GM20431 (cell line): ENCODE data around the gene RHBDL1.

ENCODE experiments used
- in situ Hi-C: fragments of 300-500 bp; cut with MseI, MboI; formaldehyde crosslinking; loops from one replicate; pipeline ENCODE4 v1.15.0; 2020; ENCODE audit warnings: low sequenced_read_pairs; ENCODE audit not compliant: unreplicated experiment

RHBDL1 gene

GRCh38 chr16:703406-703805 lies 27.9 kb downstream of the RHBDL1 start:
- in situ Hi-C loops: no loop called here

DNA sequence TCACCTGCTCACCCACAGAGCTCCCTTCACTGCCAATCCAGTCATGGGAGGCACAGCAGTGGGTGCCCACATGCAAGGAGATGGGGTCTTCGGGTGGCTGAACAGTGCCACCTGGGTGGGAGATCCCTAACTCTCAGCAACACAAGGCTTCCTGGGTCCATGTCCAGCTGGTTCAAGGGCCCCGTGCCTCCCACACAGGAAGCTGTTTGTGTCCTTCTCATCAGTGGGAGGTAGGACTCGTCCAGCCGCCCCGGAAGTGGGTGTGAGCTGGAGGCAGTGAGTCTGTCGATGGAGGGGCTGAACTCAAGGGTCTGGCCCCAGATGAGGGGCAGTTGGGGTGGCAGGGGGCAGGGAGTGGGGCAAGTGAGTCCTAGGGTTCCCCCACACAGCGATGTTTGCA lies 28.6 kb downstream of the RHBDL1 start:
- in situ Hi-C loops: no loop called here

DNA sequence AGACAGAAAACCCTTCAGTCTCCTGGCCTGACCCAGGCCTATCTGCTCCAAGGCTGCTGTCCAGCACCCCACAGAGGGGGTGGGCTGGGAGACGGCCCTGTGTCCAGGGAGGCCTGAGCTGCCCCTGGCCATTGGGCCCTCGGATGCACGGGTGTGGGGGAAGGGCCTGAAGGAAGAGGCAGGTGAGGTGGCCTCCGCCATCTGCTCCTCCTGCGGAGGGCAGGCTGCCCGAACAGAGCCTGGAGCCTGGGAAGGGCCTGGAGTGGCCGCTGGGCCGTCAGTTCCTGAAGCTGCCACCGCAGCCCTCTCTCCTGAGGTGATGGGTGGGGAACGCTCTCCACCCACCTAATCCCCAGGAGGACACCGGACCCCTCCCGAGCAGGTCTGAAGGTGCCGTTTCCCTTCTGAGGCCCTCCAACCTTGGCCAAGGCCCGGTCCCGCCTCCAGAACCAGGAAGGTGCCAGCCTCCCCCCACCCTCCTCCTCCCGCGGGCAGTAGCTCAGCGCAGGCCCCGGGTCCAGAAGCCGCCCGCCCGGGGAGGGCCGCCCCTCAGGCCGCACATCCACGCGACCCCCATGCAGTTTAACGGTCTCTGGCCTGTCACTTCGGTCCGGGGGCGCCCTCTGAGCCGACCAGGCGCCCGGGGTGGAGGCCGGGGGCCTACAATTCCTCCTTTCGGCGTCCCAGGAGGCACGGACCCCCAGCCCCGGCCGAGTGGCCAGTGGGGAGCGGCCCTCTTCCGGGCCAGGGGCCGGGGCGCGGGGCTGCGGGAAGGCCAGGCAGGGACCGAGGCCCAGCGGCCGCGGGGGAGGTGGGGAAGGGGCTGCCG lies 29.3 kb downstream of the RHBDL1 start:
- in situ Hi-C loops: no loop called here

GRCh38 chr16:705431-706188 lies 30.1 kb downstream of the RHBDL1 start, which contains the start of gene FBXL16:
Gene FBXL16, minus strand, starts transcription at chr16:705801. Its CDS starts 8,396 bp downstream, at chr16:697405.
- in situ Hi-C loops: no loop called here

GRCh38 chr16:706189-707061 lies 31.0 kb downstream of the RHBDL1 start:
- in situ Hi-C loops: no loop called here

DNA sequence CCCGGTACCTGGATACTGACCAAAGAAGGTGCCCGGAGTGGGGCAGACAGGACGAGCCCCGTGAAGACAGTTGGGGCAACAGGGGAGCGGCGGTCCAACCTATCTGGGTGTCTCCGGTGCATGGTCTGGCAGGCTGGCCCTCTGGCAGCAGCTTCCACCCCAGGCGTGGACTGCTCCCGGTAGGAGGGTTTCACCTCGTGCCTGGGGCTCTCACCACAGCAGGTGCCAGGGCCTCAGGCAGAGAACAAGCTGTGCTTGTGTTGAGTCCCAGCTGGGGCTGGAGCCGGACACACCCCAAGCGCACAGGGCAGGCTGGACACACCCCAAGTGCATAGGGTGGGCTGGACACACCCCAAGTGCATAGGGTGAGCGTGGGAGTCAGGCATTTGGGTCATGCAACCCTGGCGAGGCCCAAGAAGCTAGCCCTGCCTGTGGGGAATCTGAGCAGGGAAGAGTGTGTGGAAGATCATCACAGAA lies 31.6 kb downstream of the RHBDL1 start:
- in situ Hi-C loops: no loop called here

DNA sequence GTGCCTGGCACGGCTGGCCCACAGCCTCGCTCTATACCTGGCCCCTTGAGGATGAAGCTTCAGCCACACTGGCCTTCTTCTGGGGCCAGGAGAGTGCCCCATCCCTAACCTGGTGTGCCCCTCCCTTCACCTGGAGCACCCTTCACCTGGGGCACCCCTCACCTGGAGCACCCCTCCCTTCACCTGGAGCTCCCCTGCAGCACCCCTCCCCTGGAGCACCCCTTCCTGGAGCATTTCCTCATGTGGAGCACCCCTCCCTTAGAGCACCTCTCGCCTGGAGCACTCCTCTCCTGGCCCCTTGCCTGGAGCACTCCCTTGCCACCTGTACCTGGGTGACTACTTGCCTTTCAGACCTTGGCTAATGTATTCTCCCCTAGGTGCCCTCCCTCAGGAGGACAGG lies 32.5 kb downstream of the RHBDL1 start:
- in situ Hi-C loops: no loop called here

- in situ Hi-C loops: no loop called here
Measured at GRCh38 chr16:708959-709358, 33.5 kb downstream of the RHBDL1 start.

DNA sequence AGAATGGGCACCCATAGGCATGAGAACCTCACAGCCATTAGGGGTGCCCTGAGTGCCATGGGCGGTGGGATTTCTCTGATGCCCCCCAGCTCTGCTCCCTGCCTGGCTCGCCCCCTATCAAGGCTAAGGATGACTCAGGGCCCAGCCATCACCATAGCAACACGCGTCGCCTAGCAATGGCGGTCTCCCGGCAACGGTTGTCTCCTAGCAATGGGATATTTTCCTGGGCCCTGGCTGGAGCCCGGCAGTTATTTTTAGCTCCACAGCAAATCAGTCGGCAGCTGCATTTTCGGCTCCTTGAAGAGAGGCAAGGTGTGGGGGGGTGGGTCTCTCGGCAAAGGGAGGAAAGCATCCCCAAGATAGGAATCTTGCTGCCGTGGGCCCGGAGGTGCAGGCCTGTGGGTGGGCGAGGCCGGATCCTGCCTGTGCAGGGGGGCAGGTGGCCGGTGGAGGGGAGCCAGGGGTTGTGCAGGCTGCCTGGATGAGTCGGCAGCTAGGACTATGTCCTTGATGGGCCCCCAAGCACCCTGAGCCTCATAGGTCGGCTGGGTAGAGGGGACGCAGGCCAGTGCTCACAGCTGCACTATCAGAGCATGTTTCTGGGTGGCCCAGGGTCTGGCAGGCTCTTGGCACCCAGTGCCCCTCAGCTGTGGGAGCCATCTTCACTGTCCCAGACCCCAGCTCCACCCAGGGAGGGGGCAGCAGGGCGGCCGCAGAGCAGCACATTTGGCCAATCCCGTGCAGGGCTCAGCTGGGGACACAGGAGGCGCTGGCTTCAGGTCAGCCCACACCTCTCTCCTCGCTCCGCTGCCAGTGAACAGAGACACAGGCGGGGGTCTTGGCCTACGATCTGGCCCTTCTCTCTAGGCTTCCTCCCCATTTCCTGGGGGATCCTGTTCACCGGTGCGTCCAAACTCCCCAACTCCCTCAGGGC lies 34.4 kb downstream of the RHBDL1 start:
- in situ Hi-C loops: loop anchor here (10.0 kb wide), 1 partner anchor 75 kb away; the partner anchor contains the start of genes CHTF18 and RPUSD1

DNA sequence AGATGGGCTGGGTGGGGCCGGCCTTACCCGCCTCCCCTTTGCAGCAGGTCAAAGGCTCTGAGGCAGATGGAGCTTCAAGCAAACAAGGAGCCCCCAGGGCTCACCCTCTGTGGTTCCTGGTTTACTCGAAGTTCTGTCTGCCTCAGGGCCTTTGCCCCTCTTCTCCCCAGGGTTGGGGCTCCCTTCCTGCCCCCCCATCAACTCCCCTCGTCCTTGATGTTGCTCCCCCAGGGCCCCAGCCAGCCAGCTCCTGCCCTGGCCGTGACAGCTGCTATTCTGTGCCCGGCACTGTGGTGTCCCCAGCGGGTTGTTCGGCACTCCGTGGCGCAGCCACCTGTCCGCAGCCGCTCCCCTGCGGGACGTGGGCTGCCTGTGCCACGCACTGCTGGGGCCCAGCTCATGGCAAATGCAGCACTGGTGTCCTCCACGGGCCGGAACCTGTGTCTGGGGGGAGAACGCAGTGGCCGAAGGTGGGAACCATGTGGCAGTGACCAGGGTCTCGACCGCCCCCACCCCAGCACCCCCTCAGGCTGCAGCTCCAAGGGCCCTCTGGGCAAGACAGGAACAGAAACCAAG lies 35.1 kb downstream of the RHBDL1 start:
- in situ Hi-C loops: loop anchor here (10.0 kb wide), 1 partner anchor 74 kb away; the partner anchor contains the start of genes CHTF18 and RPUSD1

GRCh38 chr16:711084-711483 lies 35.6 kb downstream of the RHBDL1 start:
- in situ Hi-C loops: loop anchor here (10.0 kb wide), 1 partner anchor 74 kb away; the partner anchor contains the start of genes CHTF18 and RPUSD1

DNA sequence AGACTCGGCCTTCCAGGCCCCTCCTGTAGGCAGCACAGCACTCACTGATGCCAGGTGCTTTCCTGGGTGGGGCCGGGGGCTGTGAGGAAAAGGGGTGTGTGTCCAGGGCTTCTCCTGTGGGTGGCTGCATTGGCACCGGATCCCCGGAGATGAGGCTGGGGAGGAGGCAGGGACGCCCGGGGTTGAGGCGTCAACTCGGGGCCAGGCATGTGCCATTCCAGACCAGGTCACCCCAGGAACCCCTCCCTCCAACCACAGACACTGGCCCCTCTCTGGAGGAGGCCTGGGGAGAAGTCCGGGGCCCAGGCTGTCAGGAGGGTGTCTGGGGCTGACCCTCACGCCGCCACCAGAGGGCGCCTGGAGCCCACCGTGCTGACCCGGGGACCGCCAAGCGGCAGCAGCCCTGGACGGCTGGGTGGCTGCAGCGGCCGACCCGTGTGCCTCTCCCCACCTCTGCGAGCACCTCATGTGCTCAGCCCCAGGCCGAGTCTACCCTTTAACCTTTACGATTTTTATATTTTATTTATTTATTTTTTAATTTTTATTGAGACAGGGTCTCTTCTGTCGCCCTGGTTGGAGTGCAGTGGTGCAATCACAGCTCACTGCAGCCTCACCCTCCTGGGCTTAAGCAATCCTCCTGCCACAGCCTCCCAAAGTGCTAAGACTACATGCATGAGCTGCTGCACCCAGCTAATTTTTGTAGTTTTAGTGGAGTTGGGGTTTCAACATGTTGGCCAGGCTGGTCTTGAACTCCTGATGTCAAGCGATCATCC lies 36.3 kb downstream of the RHBDL1 start:
- in situ Hi-C loops: loop anchor here (10.0 kb wide), 1 partner anchor 73 kb away; the partner anchor contains the start of genes CHTF18 and RPUSD1

- in situ Hi-C loops: loop anchor here (10.0 kb wide), 1 partner anchor 72 kb away; the partner anchor contains the start of genes CHTF18 and RPUSD1
Measured at GRCh38 chr16:712740-713250, 37.3 kb downstream of the RHBDL1 start.

GRCh38 chr16:714079-714478 lies 38.6 kb downstream of the RHBDL1 start:
- in situ Hi-C loops: loop anchor here (10.0 kb wide), 1 partner anchor 71 kb away; the partner anchor contains the start of genes CHTF18 and RPUSD1

DNA sequence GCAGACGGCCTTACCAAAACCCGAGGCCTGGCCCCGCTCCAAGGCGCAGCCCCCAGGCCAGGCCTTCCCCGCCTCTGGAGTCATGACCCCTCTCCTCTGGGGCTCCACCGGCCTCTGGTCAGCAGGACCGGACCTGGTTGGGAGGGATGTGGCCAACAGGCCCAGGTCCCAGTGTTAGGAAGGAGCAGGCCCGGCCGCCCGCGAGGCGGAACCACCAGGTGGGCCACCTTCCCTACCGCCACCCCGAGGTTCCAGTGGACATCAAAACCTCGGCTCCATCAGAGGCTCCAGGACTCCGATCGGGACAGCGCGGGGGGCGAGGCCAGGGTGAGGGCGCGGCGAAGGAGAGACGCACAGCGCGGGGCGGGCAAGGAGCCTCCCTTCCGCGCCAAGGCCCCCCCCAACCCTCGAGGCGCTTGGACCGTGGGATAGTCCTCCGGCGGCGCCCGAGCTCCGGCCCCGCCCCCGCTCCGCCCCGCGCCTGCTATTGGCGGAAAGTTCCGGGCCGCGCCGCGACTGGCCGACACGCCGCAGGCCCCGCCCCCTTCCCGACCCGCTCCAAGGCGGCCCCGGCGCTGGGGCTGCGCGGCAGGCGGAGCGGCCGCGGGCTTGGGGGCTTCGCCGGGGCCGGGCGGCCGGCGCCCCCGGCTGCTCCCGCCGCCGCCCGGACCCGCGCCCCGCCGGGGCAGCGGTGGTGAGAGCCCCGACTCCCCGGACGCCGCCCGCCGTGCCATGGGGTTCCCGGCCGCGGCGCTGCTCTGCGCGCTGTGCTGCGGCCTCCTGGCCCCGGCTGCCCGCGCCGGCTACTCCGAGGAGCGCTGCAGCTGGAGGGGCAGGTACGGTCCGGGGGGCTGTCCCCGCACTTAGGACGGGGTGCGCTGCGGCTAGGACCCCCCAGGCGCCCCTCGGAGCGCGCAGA lies 39.3 kb downstream of the RHBDL1 start, which contains the start of gene METRN:
METRN (plus strand) TSS at position 561 of the 919 bp plus-strand sequence; CDS start at position 733, 172 bp downstream.
- in situ Hi-C loops: loop anchor here (10.0 kb wide), 1 partner anchor 70 kb away; the partner anchor contains the start of genes CHTF18 and RPUSD1
